Measurements from ENCODE around the gene BABAM2.

- no peak for TF ChIP-seq ZSCAN18 (tag by site-specific recombination; IDR thresholded peaks at IDR 0.05)
- TF ChIP-seq, protein P1, sequence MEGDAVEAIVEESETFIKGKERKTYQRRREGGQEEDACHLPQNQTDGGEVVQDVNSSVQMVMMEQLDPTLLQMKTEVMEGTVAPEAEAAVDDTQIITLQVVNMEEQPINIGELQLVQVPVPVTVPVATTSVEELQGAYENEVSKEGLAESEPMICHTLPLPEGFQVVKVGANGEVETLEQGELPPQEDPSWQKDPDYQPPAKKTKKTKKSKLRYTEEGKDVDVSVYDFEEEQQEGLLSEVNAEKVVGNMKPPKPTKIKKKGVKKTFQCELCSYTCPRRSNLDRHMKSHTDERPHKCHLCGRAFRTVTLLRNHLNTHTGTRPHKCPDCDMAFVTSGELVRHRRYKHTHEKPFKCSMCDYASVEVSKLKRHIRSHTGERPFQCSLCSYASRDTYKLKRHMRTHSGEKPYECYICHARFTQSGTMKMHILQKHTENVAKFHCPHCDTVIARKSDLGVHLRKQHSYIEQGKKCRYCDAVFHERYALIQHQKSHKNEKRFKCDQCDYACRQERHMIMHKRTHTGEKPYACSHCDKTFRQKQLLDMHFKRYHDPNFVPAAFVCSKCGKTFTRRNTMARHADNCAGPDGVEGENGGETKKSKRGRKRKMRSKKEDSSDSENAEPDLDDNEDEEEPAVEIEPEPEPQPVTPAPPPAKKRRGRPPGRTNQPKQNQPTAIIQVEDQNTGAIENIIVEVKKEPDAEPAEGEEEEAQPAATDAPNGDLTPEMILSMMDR (tag by site-specific recombination; IDR thresholded peaks at IDR 0.05), result no peak
- TF ChIP-seq ZNF114 (tag by site-specific recombination; IDR thresholded peaks at IDR 0.05), result no peak
Observed at GRCh38 chr2:28032816-28033215, 142.3 kb downstream of the BABAM2 start.
